ENCODE results near the gene GCNT3.
"Not testable (repeated sequence)": the region's sequence is repeated elsewhere in the genome, so short reads cannot be mapped to it uniquely, and the experiment has no call there.

Gene GCNT3

DNA sequence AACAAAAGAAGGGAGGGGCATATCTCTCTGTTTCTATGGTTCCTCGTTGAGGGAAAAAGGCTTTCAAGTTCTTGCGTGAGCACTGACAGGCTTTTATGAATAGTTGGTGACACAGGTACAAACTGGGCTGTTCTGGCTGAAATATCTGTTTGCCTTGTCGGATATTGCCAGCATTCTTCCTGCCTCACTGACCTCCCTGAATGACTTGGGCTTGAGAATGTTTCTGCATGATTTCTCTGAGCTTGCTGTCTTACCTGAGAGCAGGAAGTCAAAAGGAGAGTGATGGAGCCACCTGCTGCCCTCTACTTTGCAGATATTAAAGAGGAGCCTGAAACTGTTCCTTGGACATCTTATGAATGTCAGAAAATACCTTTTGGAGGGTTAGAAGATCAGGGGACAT is 4.8 kb downstream of the GCNT3 start:
- H3K27ac ChIP-seq, result no peak overlapping the region
- no peaks in the 10 kb centered on the region for H4K20me1 ChIP-seq (ENCODE audit: insufficient read depth)
- no peaks in the 10 kb centered on the region for H3K27me3 ChIP-seq (ENCODE audit: insufficient read depth, low read depth)
- H3K9ac ChIP-seq, result no peak overlapping the region
- H3K79me2 ChIP-seq (ENCODE audit: insufficient read depth, low read depth), result no peaks in the 10 kb centered on the region
- no peak overlapping the region for H3K4me2 ChIP-seq
- no peak overlapping the region for H3K4me3 ChIP-seq (IDR thresholded peaks at IDR 0.05; ENCODE audit: insufficient read depth, low read depth, low read length)
- no peaks in the 10 kb centered on the region for H3K36me3 ChIP-seq (ENCODE audit: insufficient read depth)
- H3K4me1 ChIP-seq (ENCODE audit: low read depth, poor library complexity, severe bottlenecking), result no peaks in the 10 kb centered on the region
- no peak overlapping the region for H2AFZ ChIP-seq (ENCODE audit: low read depth)
- TF ChIP-seq, protein P1, sequence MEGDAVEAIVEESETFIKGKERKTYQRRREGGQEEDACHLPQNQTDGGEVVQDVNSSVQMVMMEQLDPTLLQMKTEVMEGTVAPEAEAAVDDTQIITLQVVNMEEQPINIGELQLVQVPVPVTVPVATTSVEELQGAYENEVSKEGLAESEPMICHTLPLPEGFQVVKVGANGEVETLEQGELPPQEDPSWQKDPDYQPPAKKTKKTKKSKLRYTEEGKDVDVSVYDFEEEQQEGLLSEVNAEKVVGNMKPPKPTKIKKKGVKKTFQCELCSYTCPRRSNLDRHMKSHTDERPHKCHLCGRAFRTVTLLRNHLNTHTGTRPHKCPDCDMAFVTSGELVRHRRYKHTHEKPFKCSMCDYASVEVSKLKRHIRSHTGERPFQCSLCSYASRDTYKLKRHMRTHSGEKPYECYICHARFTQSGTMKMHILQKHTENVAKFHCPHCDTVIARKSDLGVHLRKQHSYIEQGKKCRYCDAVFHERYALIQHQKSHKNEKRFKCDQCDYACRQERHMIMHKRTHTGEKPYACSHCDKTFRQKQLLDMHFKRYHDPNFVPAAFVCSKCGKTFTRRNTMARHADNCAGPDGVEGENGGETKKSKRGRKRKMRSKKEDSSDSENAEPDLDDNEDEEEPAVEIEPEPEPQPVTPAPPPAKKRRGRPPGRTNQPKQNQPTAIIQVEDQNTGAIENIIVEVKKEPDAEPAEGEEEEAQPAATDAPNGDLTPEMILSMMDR (conservative IDR thresholded peaks at IDR 0.05; ENCODE audit: low read depth, low read length), result no peak

DNA sequence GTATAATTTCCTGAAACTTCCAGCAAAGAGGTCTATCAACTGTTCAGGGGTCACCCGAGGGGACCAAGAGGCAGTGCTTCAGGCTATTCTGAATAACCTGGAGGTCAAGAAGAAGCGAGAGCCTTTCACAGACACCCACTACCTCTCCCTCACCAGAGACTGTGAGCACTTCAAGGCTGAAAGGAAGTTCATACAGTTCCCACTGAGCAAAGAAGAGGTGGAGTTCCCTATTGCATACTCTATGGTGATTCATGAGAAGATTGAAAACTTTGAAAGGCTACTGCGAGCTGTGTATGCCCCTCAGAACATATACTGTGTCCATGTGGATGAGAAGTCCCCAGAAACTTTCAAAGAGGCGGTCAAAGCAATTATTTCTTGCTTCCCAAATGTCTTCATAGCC is 6.8 kb downstream of the GCNT3 start:
- Histone ChIP-seq H3K4me2 (no peak overlapping the region), H3K27ac (no peak overlapping the region), H3K9ac (no peak overlapping the region), H3K4me1 (ENCODE audit: low read depth, poor library complexity, severe bottlenecking) (no peaks in the 10 kb centered on the region), H3K36me3 (ENCODE audit: insufficient read depth) (no peaks in the 10 kb centered on the region), H2AFZ (ENCODE audit: low read depth) (no peak overlapping the region), H3K79me2 (ENCODE audit: insufficient read depth, low read depth) (no peaks in the 10 kb centered on the region), H3K27me3 (ENCODE audit: insufficient read depth, low read depth) (no peaks in the 10 kb centered on the region), H3K4me3 (IDR thresholded peaks at IDR 0.05; ENCODE audit: insufficient read depth, low read depth, low read length) (no peak overlapping the region), H4K20me1 (ENCODE audit: insufficient read depth) (no peaks in the 10 kb centered on the region)
- TF ChIP-seq, protein P1 (conservative IDR thresholded peaks at IDR 0.05; ENCODE audit: low read depth, low read length), result no peak

DNA sequence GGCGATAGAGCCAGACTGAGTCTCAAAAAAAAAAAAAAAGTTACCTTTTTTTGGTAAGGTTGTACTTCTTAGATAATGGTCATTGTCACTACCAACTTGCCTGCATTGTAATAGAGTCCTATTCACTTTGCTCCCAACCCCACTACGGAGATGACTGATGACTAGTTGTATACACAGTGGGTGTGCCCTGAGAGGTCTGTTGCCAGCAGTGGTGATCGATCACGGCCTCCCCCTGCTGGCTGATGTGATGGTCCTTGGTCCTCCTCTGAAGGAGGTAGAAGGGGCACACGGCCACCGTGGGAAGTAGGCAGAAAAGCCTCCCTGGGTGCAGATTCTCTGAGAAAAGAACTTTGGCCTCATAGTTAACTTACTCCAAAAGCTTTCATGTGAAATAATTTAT is 10.7 kb downstream of the GCNT3 start:
- Histone ChIP-seq H3K4me3 (IDR thresholded peaks at IDR 0.05; ENCODE audit: insufficient read depth, low read depth, low read length) (no peak overlapping the region), H4K20me1 (ENCODE audit: insufficient read depth) (no peaks in the 10 kb centered on the region), H3K9ac (no peak overlapping the region), H3K27ac (no peak overlapping the region), H3K79me2 (ENCODE audit: insufficient read depth, low read depth) (no peaks in the 10 kb centered on the region), H3K36me3 (ENCODE audit: insufficient read depth) (no peaks in the 10 kb centered on the region), H3K4me2 (no peak overlapping the region), H3K27me3 (ENCODE audit: insufficient read depth, low read depth) (no peaks in the 10 kb centered on the region), H2AFZ (ENCODE audit: low read depth) (no peak overlapping the region), H3K4me1 (ENCODE audit: low read depth, poor library complexity, severe bottlenecking) (no peaks in the 10 kb centered on the region)
- TF ChIP-seq, protein P1 (conservative IDR thresholded peaks at IDR 0.05; ENCODE audit: low read depth, low read length), result no peak

DNA sequence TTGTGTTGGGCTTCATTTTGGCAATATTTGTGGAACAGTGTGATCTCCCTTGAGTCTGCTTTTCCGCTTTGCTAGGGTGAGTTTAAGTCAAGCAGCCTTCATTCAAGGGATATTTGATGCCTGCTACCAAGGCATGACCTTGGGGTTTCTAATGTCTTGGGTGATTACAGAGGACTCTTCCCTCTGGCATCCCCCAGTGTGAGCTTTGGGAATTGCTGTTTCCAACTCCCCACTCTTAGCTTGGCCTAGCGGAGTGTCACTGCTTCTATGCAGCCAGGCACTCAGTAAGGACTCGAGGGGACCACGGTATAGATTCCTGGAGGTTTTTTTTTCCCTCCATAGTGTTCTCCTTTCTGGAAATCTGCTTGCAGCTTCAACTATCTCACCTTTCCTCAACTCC is 21.1 kb downstream of the GCNT3 start:
- TF ChIP-seq, protein P1 (conservative IDR thresholded peaks at IDR 0.05; ENCODE audit: low read depth, low read length), result no peak
- no peak overlapping the region for H3K4me2 ChIP-seq
- no peak overlapping the region for H3K9ac ChIP-seq
- no peaks in the 10 kb centered on the region for H3K27me3 ChIP-seq (ENCODE audit: insufficient read depth, low read depth)
- H3K79me2 ChIP-seq (ENCODE audit: insufficient read depth, low read depth), result no peaks in the 10 kb centered on the region
- H3K36me3 ChIP-seq (ENCODE audit: insufficient read depth), result no peaks in the 10 kb centered on the region
- no peak overlapping the region for H2AFZ ChIP-seq (ENCODE audit: low read depth)
- no peaks in the 10 kb centered on the region for H4K20me1 ChIP-seq (ENCODE audit: insufficient read depth)
- H3K27ac ChIP-seq, result no peak overlapping the region
- H3K4me1 ChIP-seq (ENCODE audit: low read depth, poor library complexity, severe bottlenecking), result no peaks in the 10 kb centered on the region
- no peak overlapping the region for H3K4me3 ChIP-seq (IDR thresholded peaks at IDR 0.05; ENCODE audit: insufficient read depth, low read depth, low read length)

DNA sequence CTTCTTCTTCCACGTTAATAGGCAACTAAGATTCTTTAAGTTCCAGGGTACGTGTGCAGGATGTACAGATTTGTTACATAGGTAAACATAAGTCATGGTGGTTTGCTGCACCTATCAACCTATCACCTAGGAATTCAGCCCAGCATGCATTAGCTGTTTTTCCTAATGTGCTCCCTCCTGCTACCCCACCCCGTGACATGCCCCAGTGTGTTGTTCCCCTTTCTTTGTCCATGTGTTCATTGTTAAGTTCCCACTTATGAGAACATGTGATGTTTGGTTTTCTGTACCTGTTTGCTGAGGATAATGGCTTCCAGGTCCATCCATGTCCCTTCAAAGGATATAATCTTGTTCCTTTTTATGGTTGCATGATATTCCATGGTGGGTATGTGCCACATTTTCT is 24.6 kb downstream of the GCNT3 start:
- Histone ChIP-seq H3K27ac (no peak overlapping the region), H3K27me3 (ENCODE audit: insufficient read depth, low read depth) (no peaks in the 10 kb centered on the region), H3K4me1 (ENCODE audit: low read depth, poor library complexity, severe bottlenecking) (no peaks in the 10 kb centered on the region), H2AFZ (ENCODE audit: low read depth) (no peak overlapping the region), H3K36me3 (ENCODE audit: insufficient read depth) (no peaks in the 10 kb centered on the region), H3K79me2 (ENCODE audit: insufficient read depth, low read depth) (no peaks in the 10 kb centered on the region), H3K9ac (no peak overlapping the region), H3K4me2 (no peak overlapping the region), H4K20me1 (ENCODE audit: insufficient read depth) (no peaks in the 10 kb centered on the region), H3K4me3 (IDR thresholded peaks at IDR 0.05; ENCODE audit: insufficient read depth, low read depth, low read length) (no peak overlapping the region)
- TF ChIP-seq, protein P1 (conservative IDR thresholded peaks at IDR 0.05; ENCODE audit: low read depth, low read length), result no peak

DNA sequence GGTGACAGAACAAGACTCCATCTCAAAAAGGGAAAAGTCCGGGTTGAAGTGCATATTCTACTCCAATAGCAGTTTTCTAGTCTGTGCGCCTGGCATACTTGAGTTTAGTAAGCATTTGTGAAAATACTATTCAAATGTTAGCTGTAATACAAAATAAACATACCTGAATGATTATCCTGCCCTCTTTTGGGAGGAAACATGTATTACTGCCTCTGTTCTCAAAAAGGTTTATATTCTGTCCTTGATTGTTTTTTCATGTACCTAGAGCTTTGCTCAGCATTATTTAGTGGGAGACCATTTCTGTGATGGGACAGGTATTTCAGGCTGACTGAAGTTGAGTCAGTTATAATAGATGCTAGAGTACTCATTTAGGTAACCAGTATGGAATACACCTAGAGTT is 25.9 kb downstream of the GCNT3 start:
- not testable (repeated sequence) for H3K4me2 ChIP-seq; H2AFZ ChIP-seq (ENCODE audit: low read depth); H3K36me3 ChIP-seq (ENCODE audit: insufficient read depth); H3K4me3 ChIP-seq (IDR thresholded peaks at IDR 0.05; ENCODE audit: insufficient read depth, low read depth, low read length); H3K27ac ChIP-seq; H3K79me2 ChIP-seq (ENCODE audit: insufficient read depth, low read depth); H3K9ac ChIP-seq; H3K4me1 ChIP-seq (ENCODE audit: low read depth, poor library complexity, severe bottlenecking); H4K20me1 ChIP-seq (ENCODE audit: insufficient read depth); H3K27me3 ChIP-seq (ENCODE audit: insufficient read depth, low read depth)
